Endothelial cell of umbilical vein (primary cell): Measurements from ENCODE around the gene SLC25A29. TPM values are rescaled to one million over a fixed set of nuclear protein-coding genes. Genes with fewer than 3 reads are reported as not detected.

Experiments used
- BruUV-seq: library from RNA; stranded (reverse); fragments of 400-500 nt; replicated peaks from 2 replicates; lab custom pipeline; 2021; lab: Mats Ljungman, UMichigan
- CTCF ChIA-PET: fragments of 300-600, 350-600 bp; sonication (Branson Sonifier 250); formaldehyde crosslinking; loops from one replicate; lab custom pipeline; 2021; ENCODE audit warnings: antibody characterized with exemption, inconsistent platforms; lab: Charles Lee
- POLR2A ChIA-PET: fragments of 300-600, 350-600 bp; sonication (Branson Sonifier 250); formaldehyde crosslinking; loops from one replicate; lab custom pipeline; 2021; ENCODE audit warnings: antibody characterized with exemption, inconsistent platforms; lab: Charles Lee
- DNase-seq: peaks from one replicate; pipeline ENCODE4 v3.0.0-alpha.2; 2011; ENCODE audit warnings: low read depth, low spot score
- FAIRE-seq: peaks from 2 replicates; lab custom pipeline; 2011; peaks lifted over from hg19 to GRCh38; lab: Jason Lieb, UNC
- H2AFZ ChIP-seq: 2 replicates; pipeline ENCODE4 v1.6.0; 2012; ENCODE audit warnings: low read depth, low read length, control low read depth, inconsistent platforms
- H3K27ac ChIP-seq: 2 replicates; pipeline ENCODE4 v1.5.1; 2011; ENCODE audit warnings: low read depth, mild to moderate bottlenecking, control low read depth, low read length, moderate library complexity; ENCODE audit not compliant: insufficient read depth
- H3K27me3 ChIP-seq, 2 experiments: 2 replicates each; pipeline versions ENCODE4 v1.6.0 to v1.6.1; 2011; ENCODE audit warnings: low read length in 2 of 2, mixed read lengths in 1 of 2; ENCODE audit not compliant: control insufficient read depth in 2 of 2, insufficient read depth in 2 of 2
- H3K36me3 ChIP-seq, 2 experiments: 2 replicates in 1 of 2; 3 replicates in 1 of 2; pipeline ENCODE4 v1.5.1; 2011; ENCODE audit warnings: low read length in 2 of 2, mild to moderate bottlenecking in 1 of 2, moderate library complexity in 1 of 2; ENCODE audit not compliant: control insufficient read depth in 2 of 2, insufficient read depth in 2 of 2; ENCODE audit errors: extremely low read depth in 1 of 2
- H3K4me1 ChIP-seq: 3 replicates; pipeline ENCODE4 v1.5.1; 2011; ENCODE audit warnings: mild to moderate bottlenecking, low read length; ENCODE audit not compliant: control insufficient read depth, insufficient read depth; ENCODE audit errors: extremely low read depth
- H3K4me2 ChIP-seq: 2 replicates; pipeline ENCODE4 v1.6.1; 2011; ENCODE audit warnings: low read length, control low read depth, mixed read lengths; ENCODE audit not compliant: insufficient read depth
- H3K4me3 ChIP-seq, 3 experiments: fragments of 200-600 bp in 1 of 3; sonication (generic), shearing (Covaris generic) in 1 of 3; replicated peaks in 1 of 3; 2 replicates each; pipeline ENCODE4 v1.5.1; 2011 to 2016; ENCODE audit warnings: control low read depth in 3 of 3, low read length in 3 of 3, mild to moderate bottlenecking in 2 of 3, inconsistent platforms in 1 of 3, low read depth in 1 of 3, moderate library complexity in 1 of 3; ENCODE audit not compliant: insufficient read depth in 1 of 3
- H3K79me2 ChIP-seq: 2 replicates; pipeline ENCODE4 v1.6.0; 2012; ENCODE audit warnings: low read length, inconsistent platforms; ENCODE audit not compliant: control insufficient read depth, insufficient read depth
- H3K9ac ChIP-seq: replicated peaks from 2 replicates; pipeline ENCODE3; 2011; ENCODE audit warnings: low read length, control low read depth; ENCODE audit not compliant: insufficient read depth; ENCODE audit errors: extremely low read depth
- H3K9me1 ChIP-seq: replicated peaks from 3 replicates; pipeline ENCODE4 v1.6.0; 2011; ENCODE audit warnings: mild to moderate bottlenecking, low read length; ENCODE audit not compliant: control insufficient read depth, insufficient read depth; ENCODE audit errors: extremely low read depth
- H3K9me3 ChIP-seq: replicated peaks from 2 replicates; pipeline ENCODE4 v1.5.1; 2012; ENCODE audit warnings: low read length, inconsistent platforms; ENCODE audit not compliant: control insufficient read depth, insufficient read depth
- H4K20me1 ChIP-seq: replicated peaks from 2 replicates; pipeline ENCODE3; 2011; ENCODE audit warnings: mild to moderate bottlenecking, low read length; ENCODE audit not compliant: control insufficient read depth, insufficient read depth; ENCODE audit errors: extremely low read depth
- CTCF ChIP-seq, 2 donors: IDR thresholded peaks; 1 replicate in 1 of 2; 2 replicates in 1 of 2; pipeline ENCODE4 v1.5.1; 2011; ENCODE audit warnings: low read length in 2 of 2, mild to moderate bottlenecking in 2 of 2, moderate library complexity in 2 of 2, control low read depth in 1 of 2, inconsistent platforms in 1 of 2, low read depth in 1 of 2; ENCODE audit not compliant: insufficient read depth in 1 of 2; ENCODE audit errors: extremely low read depth in 1 of 2
- EZH2 ChIP-seq: IDR thresholded peaks from 2 replicates; pipeline ENCODE4 v1.6.1; 2012; ENCODE audit warnings: borderline replicate concordance, low read depth, mild to moderate bottlenecking, moderate library complexity, low read length, inconsistent platforms; ENCODE audit not compliant: severe bottlenecking
- FOS ChIP-seq: IDR thresholded peaks from 2 replicates; pipeline ENCODE4 v1.6.1; 2011; ENCODE audit warnings: mild to moderate bottlenecking, low read length, moderate library complexity, borderline replicate concordance; ENCODE audit not compliant: insufficient read depth
- GATA2 ChIP-seq: IDR thresholded peaks from 2 replicates; pipeline ENCODE4 v1.7.0; 2011; ENCODE audit warnings: low read depth, mild to moderate bottlenecking, moderate library complexity, mixed read lengths, low read length; ENCODE audit not compliant: insufficient read length, insufficient read depth
- JUN ChIP-seq: IDR thresholded peaks from 2 replicates; pipeline ENCODE4 v1.6.1; 2011; ENCODE audit warnings: borderline replicate concordance, low read depth; ENCODE audit not compliant: insufficient read length, insufficient read depth
- MYC ChIP-seq: IDR thresholded peaks from one replicate; pipeline ENCODE4 v1.6.1; 2011; ENCODE audit warnings: mild to moderate bottlenecking, low read depth, low read length
- POLR2A ChIP-seq: IDR thresholded peaks from 2 replicates; pipeline ENCODE4 v1.6.1; 2012; ENCODE audit warnings: low read depth, mild to moderate bottlenecking, control low read depth, low read length
- POLR2AphosphoS5 ChIP-seq: IDR thresholded peaks from 2 replicates; pipeline ENCODE4 v1.6.1; 2012; ENCODE audit warnings: low read depth, mild to moderate bottlenecking, control low read depth, low read length, moderate library complexity; ENCODE audit not compliant: insufficient read depth
- dilution Hi-C: fragments of 300-500 bp; cut with MboI; formaldehyde crosslinking; loops from one replicate; pipeline ENCODE4 v1.15.0; 2019; ENCODE audit warnings: low sequenced_read_pairs; ENCODE audit not compliant: extremely low pct_ligation_motif_present
- intact Hi-C: fragments of 100-400 bp; cut with micrococcal nuclease; formaldehyde crosslinking; loops from one replicate; pipeline ENCODE4 v1.10.0; 2022
- polyA plus RNA-seq, 4 experiments: library from polyadenylated mRNA; depleted of rRNA in 3 of 4; stranded (reverse) in 3 of 4; unstranded in 1 of 4; fragments of >200 nt; gene quantifications; 2 replicates each; pipeline versions ENCODE4 v1.2.1 to v1.2.3, GENCODE V29; 2011 to 2012; ENCODE audit warnings: missing spikeins in 1 of 4
- total RNA-seq: library from RNA; stranded (reverse); gene quantifications from 2 replicates; pipeline ENCODE4 v1.2.3, GENCODE V29; 2021
- TF ChIP-seq, protein P1 (sequence below): IDR thresholded peaks from 2 replicates; pipeline ENCODE4 v1.6.1; 2011; ENCODE audit not compliant: insufficient read depth, insufficient read length

Gene SLC25A29
- total and polyA plus RNA-seq, 2 donors (not counting 3 experiments of a cell fraction or from before 2014, with no cell fraction given): 132 to 154 TPM

- Histone ChIP-seq H2AFZ (no peak overlapping the region), H3K4me2 (no peak overlapping the region), H3K9me1 (no peaks in the 10 kb centered on the region), H3K9me3 (no peaks in the 10 kb centered on the region), H3K4me3 (no peak overlapping the region), H3K27me3 (no peaks in the 10 kb centered on the region), H3K9ac (no peak overlapping the region), H3K27ac (no peak overlapping the region), H3K4me1 (no peaks in the 10 kb centered on the region), H4K20me1 (peaks cover 21% of the 10 kb centered on the region), H3K36me3 (no peaks in the 10 kb centered on the region), H3K79me2 (peaks cover 96% of the 10 kb centered on the region)
- no TSS peak for BruUV-seq
- POLR2A ChIA-PET: no interaction called here
- intact Hi-C loops (no loop called here), dilution Hi-C loops (no loop called here)
- DNase-seq: no peak
- FAIRE-seq: no peak
- CTCF ChIA-PET: interaction anchor here (1.7 kb wide), 1 partner anchor 20 kb away, joined by 3 read pairs; no protein-coding TSS in a partner anchor
- TF ChIP-seq POLR2AphosphoS5 (no peak), EZH2 (no peak), FOS (no peak), POLR2A (no peak), JUN (no peak), CTCF (IDR thresholded peaks at IDR 0.05; ENCODE audit: extremely low read depth in 1 of 2, insufficient read depth in 1 of 2, low read depth in 1 of 2, low read length in 2 of 2) (no peak), GATA2 (no peak), MYC (no peak)
- TF ChIP-seq, protein P1, sequence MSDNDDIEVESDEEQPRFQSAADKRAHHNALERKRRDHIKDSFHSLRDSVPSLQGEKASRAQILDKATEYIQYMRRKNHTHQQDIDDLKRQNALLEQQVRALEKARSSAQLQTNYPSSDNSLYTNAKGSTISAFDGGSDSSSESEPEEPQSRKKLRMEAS: no peak
Measured at GRCh38 chr14:100252684-100253083, 53.6 kb downstream of the SLC25A29 start.
